Kidney epithelial cell (primary cell): Measurements from ENCODE around the gene DPAGT1. TPM values are rescaled to one million over a fixed set of nuclear protein-coding genes. Genes with fewer than 3 reads are reported as not detected.

Source experiments
- DNase-seq: peaks from one replicate; pipeline ENCODE4 v3.0.0-alpha.2; 2010; ENCODE audit warnings: low read depth
- H3K27me3 ChIP-seq: 2 replicates; pipeline ENCODE4 v1.6.0; 2011; ENCODE audit warnings: low read length; ENCODE audit not compliant: control insufficient read depth, insufficient read depth
- H3K36me3 ChIP-seq: 2 replicates; pipeline ENCODE4 v1.5.1; 2011; ENCODE audit warnings: low read length; ENCODE audit not compliant: control insufficient read depth, insufficient read depth
- H3K4me3 ChIP-seq: 2 replicates; pipeline ENCODE4 v1.5.1; 2011; ENCODE audit warnings: low read depth, mild to moderate bottlenecking, control low read depth, low read length
- total RNA-seq: library from RNA; depleted of rRNA; stranded (reverse); fragments of >200 nt; gene quantifications from 2 replicates; pipeline ENCODE4 v1.2.3, GENCODE V29; 2015
- TF ChIP-seq, protein P1 (sequence below): IDR thresholded peaks from 2 replicates; pipeline ENCODE4 v1.5.1; 2011; ENCODE audit warnings: mild to moderate bottlenecking, moderate library complexity, low read length, control low read depth, inconsistent platforms; ENCODE audit not compliant: insufficient read depth, poor library complexity, severe bottlenecking

DPAGT1 gene
- total RNA-seq, 1 donor from 2014 or later = 16.4 TPM

DNA sequence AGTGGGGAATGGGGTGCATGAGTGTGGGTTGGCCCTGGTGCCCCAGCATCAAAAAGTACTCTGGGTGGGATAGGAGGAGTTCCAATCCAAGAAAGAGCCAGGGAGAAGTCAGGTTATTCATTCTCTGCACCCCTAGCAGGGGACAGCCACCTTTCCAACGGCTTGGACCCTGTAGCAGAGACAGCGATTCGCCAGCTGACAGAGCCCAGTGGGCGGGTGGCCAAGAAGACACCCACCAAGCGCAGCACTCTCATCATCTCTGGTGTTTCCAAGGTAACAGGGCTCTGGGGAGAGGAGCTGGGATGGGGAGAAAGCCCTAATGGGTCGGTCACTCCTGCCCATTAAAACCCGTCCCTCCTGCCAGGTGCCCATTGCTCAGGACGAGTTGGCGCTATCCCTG is 12.1 kb upstream of the DPAGT1 start:
- Histone ChIP-seq H3K4me3 (no peak overlapping the region), H3K27me3 (no peaks in the 10 kb centered on the region), H3K36me3 (no peaks in the 10 kb centered on the region)
- no peak for DNase-seq
- TF ChIP-seq, protein P1, sequence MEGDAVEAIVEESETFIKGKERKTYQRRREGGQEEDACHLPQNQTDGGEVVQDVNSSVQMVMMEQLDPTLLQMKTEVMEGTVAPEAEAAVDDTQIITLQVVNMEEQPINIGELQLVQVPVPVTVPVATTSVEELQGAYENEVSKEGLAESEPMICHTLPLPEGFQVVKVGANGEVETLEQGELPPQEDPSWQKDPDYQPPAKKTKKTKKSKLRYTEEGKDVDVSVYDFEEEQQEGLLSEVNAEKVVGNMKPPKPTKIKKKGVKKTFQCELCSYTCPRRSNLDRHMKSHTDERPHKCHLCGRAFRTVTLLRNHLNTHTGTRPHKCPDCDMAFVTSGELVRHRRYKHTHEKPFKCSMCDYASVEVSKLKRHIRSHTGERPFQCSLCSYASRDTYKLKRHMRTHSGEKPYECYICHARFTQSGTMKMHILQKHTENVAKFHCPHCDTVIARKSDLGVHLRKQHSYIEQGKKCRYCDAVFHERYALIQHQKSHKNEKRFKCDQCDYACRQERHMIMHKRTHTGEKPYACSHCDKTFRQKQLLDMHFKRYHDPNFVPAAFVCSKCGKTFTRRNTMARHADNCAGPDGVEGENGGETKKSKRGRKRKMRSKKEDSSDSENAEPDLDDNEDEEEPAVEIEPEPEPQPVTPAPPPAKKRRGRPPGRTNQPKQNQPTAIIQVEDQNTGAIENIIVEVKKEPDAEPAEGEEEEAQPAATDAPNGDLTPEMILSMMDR = no peak

- TF ChIP-seq, protein P1 = no peak
- DNase-seq = no peak
- Histone ChIP-seq H3K4me3 (no peak overlapping the region), H3K27me3 (no peaks in the 10 kb centered on the region), H3K36me3 (no peaks in the 10 kb centered on the region)
Measured at GRCh38 chr11:119112314-119113020, 10.8 kb upstream of the DPAGT1 start.

DNA sequence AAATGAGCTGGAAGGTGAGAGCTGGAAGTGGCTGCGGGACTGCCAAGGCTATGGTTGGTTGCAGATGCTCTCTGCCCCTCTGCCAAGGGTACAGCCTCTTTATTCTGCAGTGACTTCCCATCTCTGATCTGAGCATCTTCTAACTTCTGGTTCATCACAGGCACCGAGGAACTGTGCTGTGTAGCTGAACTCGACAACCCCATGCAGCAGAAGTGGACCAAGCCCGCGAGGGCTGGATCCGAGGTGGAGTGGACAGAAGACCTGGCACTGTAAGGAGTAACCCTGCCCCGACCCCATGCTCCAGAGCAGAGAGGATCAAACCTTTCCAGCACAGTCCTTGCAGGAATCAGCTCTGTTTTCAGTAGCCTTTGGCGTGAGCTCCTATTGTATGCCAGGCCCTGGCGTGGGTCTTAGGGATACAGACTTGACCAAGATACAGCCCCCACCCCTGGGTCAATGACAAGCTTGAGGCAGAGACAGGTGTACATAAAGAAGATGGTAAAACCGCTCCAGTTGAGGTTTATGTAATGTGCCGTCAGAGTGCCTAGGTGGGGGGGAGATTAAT is 9.8 kb upstream of the DPAGT1 start:
- Histone ChIP-seq H3K36me3 (no peaks in the 10 kb centered on the region), H3K4me3 (no peak overlapping the region), H3K27me3 (no peaks in the 10 kb centered on the region)
- no peak for DNase-seq
- TF ChIP-seq, protein P1 = no peak

- no peak for DNase-seq
- TF ChIP-seq, protein P1 = no peak
Measured at GRCh38 chr11:119110439-119110838, 8.8 kb upstream of the DPAGT1 start.

DNA sequence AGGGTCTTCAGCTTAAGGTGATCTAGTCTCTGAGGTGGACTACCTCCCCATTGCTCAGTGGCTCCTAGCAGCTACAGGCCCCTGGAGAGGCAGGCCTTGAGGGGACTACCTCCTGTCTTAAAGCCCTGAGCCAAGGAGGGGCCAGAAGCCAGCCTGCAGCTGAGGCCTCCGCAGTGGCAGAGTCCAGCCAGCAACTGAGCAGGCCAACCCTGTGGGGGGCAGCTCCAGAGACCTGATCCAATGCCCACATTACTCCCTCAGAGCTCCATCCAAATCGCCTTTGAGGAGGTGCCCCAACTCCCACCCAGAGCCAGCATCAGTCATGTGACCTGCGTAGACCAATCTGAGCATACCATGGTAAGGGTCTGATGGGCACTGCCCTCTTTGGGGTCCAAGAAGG is 8.2 kb upstream of the DPAGT1 start:
- Histone ChIP-seq H3K27me3 (no peaks in the 10 kb centered on the region), H3K36me3 (no peaks in the 10 kb centered on the region), H3K4me3 (no peak overlapping the region)
- TF ChIP-seq, protein P1 = no peak
- no peak for DNase-seq

More at GRCh38 chr11:119110439-119110838, 8.8 kb upstream of the DPAGT1 start:
- no peaks in the 10 kb centered on the region for H3K36me3 ChIP-seq
- no peak overlapping the region for H3K4me3 ChIP-seq
- H3K27me3 ChIP-seq = no peaks in the 10 kb centered on the region

DNA sequence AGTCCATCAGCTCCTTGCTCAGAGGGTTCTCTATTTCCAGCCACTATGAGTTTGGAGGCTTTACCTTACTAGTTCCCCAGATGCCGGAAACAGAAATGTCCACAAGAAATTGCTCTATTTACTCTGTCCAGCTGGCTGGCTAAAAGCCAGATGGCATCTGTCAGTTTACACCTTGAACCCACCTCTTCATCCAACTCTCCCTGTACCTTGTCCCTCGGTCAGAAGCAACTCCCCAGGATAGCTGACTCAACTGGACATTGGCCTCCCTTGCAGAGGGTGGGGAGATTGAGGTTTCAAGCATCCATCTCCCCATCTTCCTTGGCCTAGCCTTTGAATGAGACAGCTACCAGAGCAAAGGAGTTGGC is 7.2 kb upstream of the DPAGT1 start:
- Histone ChIP-seq H3K4me3 (no peak overlapping the region), H3K36me3 (no peaks in the 10 kb centered on the region), H3K27me3 (no peaks in the 10 kb centered on the region)
- TF ChIP-seq, protein P1 = no peak
- DNase-seq = no peak
